ENCODE measurements around the gene FGFR2. TPM values are rescaled to one million over a fixed set of nuclear protein-coding genes. Genes with fewer than 3 reads are reported as not detected.

The FGFR2 gene
- total RNA-seq, 1 donor from 2014 or later = 8.0 TPM

GRCh38 chr10:121589553-121589952 lies 8.7 kb downstream of the FGFR2 start:
- no peak for DNase-seq (ENCODE audit: extremely low spot score, unreplicated experiment)
- Mint-ChIP-seq H3K27ac (ENCODE audit: unreplicated experiment) (no peak overlapping the region), H3K36me3 (ENCODE audit: unreplicated experiment) (peaks cover 2% of the 10 kb centered on the region), H3K4me1 (ENCODE audit: unreplicated experiment) (peaks cover 4% of the 10 kb centered on the region), H3K27me3 (ENCODE audit: unreplicated experiment) (no peaks in the 10 kb centered on the region), H3K4me3 (ENCODE audit: unreplicated experiment) (no peak overlapping the region), H3K9me3 (ENCODE audit: unreplicated experiment) (peaks cover 4% of the 10 kb centered on the region)
- TF ChIP-seq CTCF (IDR thresholded peaks at IDR 0.05) = no peak

- no peak overlapping the region for H3K27ac Mint-ChIP-seq (ENCODE audit: unreplicated experiment)
- no peak for DNase-seq (ENCODE audit: extremely low spot score, unreplicated experiment)
- H3K4me3 Mint-ChIP-seq (ENCODE audit: unreplicated experiment) = no peak overlapping the region
- H3K27me3 Mint-ChIP-seq (ENCODE audit: unreplicated experiment) = no peaks in the 10 kb centered on the region
- H3K9me3 Mint-ChIP-seq (ENCODE audit: unreplicated experiment) = peaks cover 4% of the 10 kb centered on the region
- no peaks in the 10 kb centered on the region for H3K36me3 Mint-ChIP-seq (ENCODE audit: unreplicated experiment)
- no peak for TF ChIP-seq CTCF (IDR thresholded peaks at IDR 0.05)
- peaks cover 17% of the 10 kb centered on the region for H3K4me1 Mint-ChIP-seq (ENCODE audit: unreplicated experiment)
Observed at GRCh38 chr10:121583857-121584256, 14.4 kb downstream of the FGFR2 start.

GRCh38 chr10:121583258-121583657 lies 15.0 kb downstream of the FGFR2 start:
- Mint-ChIP-seq H3K4me1 (ENCODE audit: unreplicated experiment) (peaks cover 17% of the 10 kb centered on the region), H3K9me3 (ENCODE audit: unreplicated experiment) (peaks cover 4% of the 10 kb centered on the region), H3K36me3 (ENCODE audit: unreplicated experiment) (no peaks in the 10 kb centered on the region), H3K27me3 (ENCODE audit: unreplicated experiment) (no peaks in the 10 kb centered on the region), H3K27ac (ENCODE audit: unreplicated experiment) (no peak overlapping the region), H3K4me3 (ENCODE audit: unreplicated experiment) (no peak overlapping the region)
- TF ChIP-seq CTCF (IDR thresholded peaks at IDR 0.05) = no peak
- no peak for DNase-seq (ENCODE audit: extremely low spot score, unreplicated experiment)

GRCh38 chr10:121580276-121581116 lies 17.7 kb downstream of the FGFR2 start:
- no peak overlapping the region for H3K4me3 Mint-ChIP-seq (ENCODE audit: unreplicated experiment)
- H3K27me3 Mint-ChIP-seq (ENCODE audit: unreplicated experiment) = no peaks in the 10 kb centered on the region
- TF ChIP-seq CTCF (IDR thresholded peaks at IDR 0.05) = no peak
- H3K9me3 Mint-ChIP-seq (ENCODE audit: unreplicated experiment) = no peaks in the 10 kb centered on the region
- peaks cover 12% of the 10 kb centered on the region for H3K4me1 Mint-ChIP-seq (ENCODE audit: unreplicated experiment)
- H3K36me3 Mint-ChIP-seq (ENCODE audit: unreplicated experiment) = no peaks in the 10 kb centered on the region
- DNase-seq (ENCODE audit: extremely low spot score, unreplicated experiment) = no peak
- H3K27ac Mint-ChIP-seq (ENCODE audit: unreplicated experiment) = no peak overlapping the region

GRCh38 chr10:121579656-121580055 lies 18.6 kb downstream of the FGFR2 start:
- no peak for DNase-seq (ENCODE audit: extremely low spot score, unreplicated experiment)
- H3K9me3 Mint-ChIP-seq (ENCODE audit: unreplicated experiment) = no peaks in the 10 kb centered on the region
- H3K4me1 Mint-ChIP-seq (ENCODE audit: unreplicated experiment) = peaks cover 14% of the 10 kb centered on the region
- no peak overlapping the region for H3K27ac Mint-ChIP-seq (ENCODE audit: unreplicated experiment)
- H3K4me3 Mint-ChIP-seq (ENCODE audit: unreplicated experiment) = no peak overlapping the region
- no peak for TF ChIP-seq CTCF (IDR thresholded peaks at IDR 0.05)
- H3K27me3 Mint-ChIP-seq (ENCODE audit: unreplicated experiment) = no peaks in the 10 kb centered on the region
- H3K36me3 Mint-ChIP-seq (ENCODE audit: unreplicated experiment) = no peaks in the 10 kb centered on the region

Data from osteocyte (in vitro differentiated cells).